Thoracic aorta (tissue), 2 donors: ENCODE data around the gene NMUR2. TPM values are rescaled to one million over a fixed set of nuclear protein-coding genes. Genes with fewer than 3 reads are reported as not detected.

Experiments used
- ATAC-seq: fragments of 150-250 bp; one replicate; pipeline ENCODE4 v1.8.0; 2017; ENCODE audit warnings: low read depth; ENCODE audit not compliant: insufficient number of reproducible peaks, low FRiP score
- DNase-seq: peaks from one replicate; pipeline ENCODE4 v3.0.0-alpha.2; 2020; ENCODE audit warnings: low spot score
- H3K27ac ChIP-seq, 2 donors: fragments of 200-600 bp; sonication (generic); 1 replicate in 1 of 2; 2 replicates in 1 of 2; pipeline ENCODE4 v1.5.1; 2016; ENCODE audit warnings: mild to moderate bottlenecking in 2 of 2, moderate library complexity in 2 of 2
- H3K27me3 ChIP-seq: fragments of 200-600 bp; sonication (generic); replicated peaks from 2 replicates; pipeline ENCODE4 v1.6.0; 2016; ENCODE audit warnings: mild to moderate bottlenecking; ENCODE audit not compliant: insufficient read depth
- H3K36me3 ChIP-seq: fragments of 200-600 bp; sonication (generic); one replicate; pipeline ENCODE4 v1.5.1; 2016
- H3K4me1 ChIP-seq, 2 donors: fragments of 200-600 bp; sonication (generic); 1 replicate in 1 of 2; 2 replicates in 1 of 2; pipeline versions ENCODE4 v1.5.1 to v1.6.0; 2016; ENCODE audit warnings: low read depth in 2 of 2, mild to moderate bottlenecking in 1 of 2; ENCODE audit not compliant: control insufficient read depth in 1 of 2
- H3K4me3 ChIP-seq: fragments of 200-600 bp; sonication (generic); 2 replicates; pipeline ENCODE4 v1.5.1; 2016; ENCODE audit warnings: mild to moderate bottlenecking
- H3K9me3 ChIP-seq: fragments of 200-600 bp; sonication (generic); 2 replicates; pipeline ENCODE4 v1.5.1; 2016
- CTCF ChIP-seq: fragments of 200-600 bp; sonication (generic); IDR thresholded peaks from one replicate; pipeline ENCODE4 v1.5.1; 2019; ENCODE audit warnings: antibody characterized with exemption
- total RNA-seq, 2 donors: library from RNA; depleted of rRNA; stranded (reverse); fragments of >200 nt; gene quantifications; one replicate each; pipeline versions ENCODE4 v1.1.0 to v1.2.3, GENCODE V29; 2016

The NMUR2 gene
- total RNA-seq, 2 donors from 2014 or later, result not detected

GRCh38 chr5:152404494-152404893 lies 585 bp downstream of the NMUR2 start:
- H3K36me3 ChIP-seq, result no peaks in the 10 kb centered on the region
- no peaks in the 10 kb centered on the region for H3K4me1 ChIP-seq
- H3K27me3 ChIP-seq, result no peaks in the 10 kb centered on the region
- no peaks in the 10 kb centered on the region for H3K9me3 ChIP-seq
- no peak for ATAC-seq
- H3K4me3 ChIP-seq, result no peak overlapping the region
- no peak for DNase-seq
- TF ChIP-seq CTCF, result no peak
- no peak overlapping the region for H3K27ac ChIP-seq

- ATAC-seq, result no peak
- no peak overlapping the region for H3K4me3 ChIP-seq
- no peak for DNase-seq
- no peak for TF ChIP-seq CTCF
- no peaks in the 10 kb centered on the region for H3K4me1 ChIP-seq
- H3K36me3 ChIP-seq, result no peaks in the 10 kb centered on the region
- no peaks in the 10 kb centered on the region for H3K27me3 ChIP-seq
- no peaks in the 10 kb centered on the region for H3K9me3 ChIP-seq
- no peak overlapping the region for H3K27ac ChIP-seq
Observed at GRCh38 chr5:152403046-152403445, 2.0 kb downstream of the NMUR2 start.

- Histone ChIP-seq H3K27me3 (no peaks in the 10 kb centered on the region), H3K4me3 (no peak overlapping the region), H3K4me1 (no peaks in the 10 kb centered on the region), H3K36me3 (no peaks in the 10 kb centered on the region), H3K9me3 (no peaks in the 10 kb centered on the region), H3K27ac (no peak overlapping the region)
- ATAC-seq (no peak), DNase-seq (no peak)
- TF ChIP-seq CTCF, result no peak
Observed at GRCh38 chr5:152400846-152401245, 4.2 kb downstream of the NMUR2 start.

- no peak for DNase-seq
Observed at GRCh38 chr5:152397581-152397980, 7.5 kb downstream of the NMUR2 start.

GRCh38 chr5:152393441-152393840 lies 11.6 kb downstream of the NMUR2 start:
- H3K4me1 ChIP-seq, result no peaks in the 10 kb centered on the region
- H3K27me3 ChIP-seq, result no peaks in the 10 kb centered on the region
- DNase-seq (no peak), ATAC-seq (no peak)
- no peak overlapping the region for H3K27ac ChIP-seq
- H3K36me3 ChIP-seq, result no peaks in the 10 kb centered on the region
- H3K9me3 ChIP-seq, result peaks cover 2% of the 10 kb centered on the region
- TF ChIP-seq CTCF, result no peak
- H3K4me3 ChIP-seq, result no peak overlapping the region

More at GRCh38 chr5:152397581-152397980, 7.5 kb downstream of the NMUR2 start:
- TF ChIP-seq CTCF, result no peak
- ATAC-seq, result no peak
- no peaks in the 10 kb centered on the region for H3K36me3 ChIP-seq
- H3K27ac ChIP-seq, result no peak overlapping the region
- no peaks in the 10 kb centered on the region for H3K4me1 ChIP-seq
- H3K9me3 ChIP-seq, result no peaks in the 10 kb centered on the region
- H3K4me3 ChIP-seq, result no peak overlapping the region
- no peaks in the 10 kb centered on the region for H3K27me3 ChIP-seq
